ENCODE data around the gene NCR3LG1.

Gene NCR3LG1

GRCh38 chr11:17394743-17395390 lies 43.3 kb downstream of the NCR3LG1 start:
- Histone ChIP-seq H3K27ac (ENCODE audit: low read depth, low read length) (no peak overlapping the region), H3K36me3 (ENCODE audit: control insufficient read depth, insufficient read depth, low read length) (no peaks in the 10 kb centered on the region), H3K9me3 (ENCODE audit: control insufficient read depth, insufficient read depth, low read length) (no peaks in the 10 kb centered on the region), H3K27me3 (ENCODE audit: control insufficient read depth, insufficient read depth, low read length) (no peaks in the 10 kb centered on the region; the same call in 1 of the 2 replicates), H3K9ac (ENCODE audit: low read depth, low read length) (no peak overlapping the region), H3K4me3 (ENCODE audit: low read depth, low read length) (no peak overlapping the region), H3K4me1 (ENCODE audit: control insufficient read depth, insufficient read depth, low read length) (peaks cover 3% of the 10 kb centered on the region; the same call in 1 of the 2 replicates)

DNA sequence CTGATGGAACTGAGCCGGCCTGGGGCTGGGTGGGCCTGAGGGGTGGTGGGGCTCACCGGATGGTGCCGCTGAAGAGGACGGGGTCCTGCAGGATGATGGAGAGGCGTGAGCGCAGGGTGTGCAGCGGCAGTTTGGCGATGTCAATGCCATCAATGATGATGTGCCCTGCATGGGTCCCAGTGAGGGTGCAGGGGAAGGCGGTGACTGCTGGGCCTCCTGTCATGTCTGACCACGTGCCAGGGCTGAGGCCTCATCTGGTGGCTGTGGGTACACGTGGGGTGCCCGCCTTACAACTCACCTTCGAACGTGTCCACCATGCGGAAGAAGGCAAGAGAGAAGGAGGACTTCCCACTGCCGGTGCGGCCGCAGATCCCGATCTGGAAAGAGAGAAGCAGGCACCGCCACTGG lies 44.0 kb downstream of the NCR3LG1 start:
- Histone ChIP-seq H3K9me3 (ENCODE audit: control insufficient read depth, insufficient read depth, low read length) (no peaks in the 10 kb centered on the region), H3K9ac (ENCODE audit: low read depth, low read length) (no peak overlapping the region), H3K27me3 (ENCODE audit: control insufficient read depth, insufficient read depth, low read length) (no peaks in the 10 kb centered on the region), H3K4me1 (ENCODE audit: control insufficient read depth, insufficient read depth, low read length) (no peaks in the 10 kb centered on the region), H3K36me3 (ENCODE audit: control insufficient read depth, insufficient read depth, low read length) (no peaks in the 10 kb centered on the region), H3K27ac (ENCODE audit: low read depth, low read length) (no peak overlapping the region), H3K4me3 (ENCODE audit: low read depth, low read length) (no peak overlapping the region)

DNA sequence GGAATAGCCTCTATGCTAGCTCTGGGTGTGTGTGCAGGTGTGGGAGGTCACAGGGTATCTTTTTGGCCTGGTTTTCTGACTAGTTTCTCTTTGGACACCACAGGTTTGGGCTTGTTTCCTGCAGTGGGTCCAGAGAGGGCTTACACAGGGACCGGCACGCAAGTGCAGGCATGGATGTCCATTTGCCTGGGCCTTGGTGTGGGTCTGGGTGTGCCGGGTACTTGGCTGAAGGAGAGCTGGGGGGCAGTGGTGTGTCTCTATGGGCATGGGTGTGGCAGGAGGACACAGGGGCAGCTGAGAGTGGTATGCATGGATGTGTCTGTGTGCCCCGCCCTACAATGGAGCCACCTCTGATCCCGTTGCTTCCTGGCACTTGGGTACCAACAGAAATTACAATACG lies 44.4 kb downstream of the NCR3LG1 start:
- no peaks in the 10 kb centered on the region for H3K36me3 ChIP-seq (ENCODE audit: control insufficient read depth, insufficient read depth, low read length)
- H3K9me3 ChIP-seq (ENCODE audit: control insufficient read depth, insufficient read depth, low read length) = no peaks in the 10 kb centered on the region
- no peak overlapping the region for H3K27ac ChIP-seq (ENCODE audit: low read depth, low read length)
- no peak overlapping the region for H3K9ac ChIP-seq (ENCODE audit: low read depth, low read length)
- H3K27me3 ChIP-seq (ENCODE audit: control insufficient read depth, insufficient read depth, low read length) = no peaks in the 10 kb centered on the region
- no peak overlapping the region for H3K4me3 ChIP-seq (ENCODE audit: low read depth, low read length)
- no peaks in the 10 kb centered on the region for H3K4me1 ChIP-seq (ENCODE audit: control insufficient read depth, insufficient read depth, low read length)

DNA sequence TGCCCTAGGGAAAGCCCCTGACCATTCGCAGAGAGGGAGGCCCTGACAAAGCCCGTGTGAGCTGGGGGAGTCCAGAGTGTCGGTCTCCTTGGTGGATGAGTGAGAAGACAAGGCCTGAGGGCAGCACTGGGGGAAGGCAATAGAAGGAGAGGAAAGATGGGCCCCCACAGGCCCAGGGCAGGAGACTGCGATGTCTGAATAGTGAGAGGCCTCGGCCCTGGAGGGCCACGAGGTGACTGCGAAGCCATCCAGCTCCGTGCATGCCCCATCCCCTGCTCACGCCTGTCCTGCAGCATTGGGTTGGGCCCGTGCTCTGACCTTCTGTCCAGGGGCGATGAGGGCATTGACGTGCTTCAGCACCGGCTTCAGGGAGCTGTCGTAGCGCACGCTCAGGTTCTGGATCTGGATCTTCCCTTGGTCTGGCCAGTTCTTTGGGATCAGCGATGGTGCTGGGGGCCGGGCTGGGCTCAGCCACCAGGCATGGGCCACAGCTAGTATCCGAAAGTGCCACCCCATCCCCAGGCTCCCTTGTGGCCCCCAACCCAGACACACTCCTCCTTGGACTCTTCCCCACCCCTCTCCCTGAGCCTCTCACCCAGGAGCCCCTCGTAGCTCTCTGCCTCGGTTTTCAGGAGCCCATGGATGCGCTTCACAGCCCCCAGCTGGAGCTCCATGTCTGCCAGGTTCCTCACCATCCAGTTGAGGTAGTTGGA lies 45.2 kb downstream of the NCR3LG1 start:
- Histone ChIP-seq H3K9me3 (ENCODE audit: control insufficient read depth, insufficient read depth, low read length) (no peaks in the 10 kb centered on the region), H3K27ac (ENCODE audit: low read depth, low read length) (no peak overlapping the region), H3K4me1 (ENCODE audit: control insufficient read depth, insufficient read depth, low read length) (no peaks in the 10 kb centered on the region), H3K4me3 (ENCODE audit: low read depth, low read length) (no peak overlapping the region), H3K27me3 (ENCODE audit: control insufficient read depth, insufficient read depth, low read length) (no peaks in the 10 kb centered on the region), H3K36me3 (ENCODE audit: control insufficient read depth, insufficient read depth, low read length) (no peaks in the 10 kb centered on the region), H3K9ac (ENCODE audit: low read depth, low read length) (no peak overlapping the region)

DNA sequence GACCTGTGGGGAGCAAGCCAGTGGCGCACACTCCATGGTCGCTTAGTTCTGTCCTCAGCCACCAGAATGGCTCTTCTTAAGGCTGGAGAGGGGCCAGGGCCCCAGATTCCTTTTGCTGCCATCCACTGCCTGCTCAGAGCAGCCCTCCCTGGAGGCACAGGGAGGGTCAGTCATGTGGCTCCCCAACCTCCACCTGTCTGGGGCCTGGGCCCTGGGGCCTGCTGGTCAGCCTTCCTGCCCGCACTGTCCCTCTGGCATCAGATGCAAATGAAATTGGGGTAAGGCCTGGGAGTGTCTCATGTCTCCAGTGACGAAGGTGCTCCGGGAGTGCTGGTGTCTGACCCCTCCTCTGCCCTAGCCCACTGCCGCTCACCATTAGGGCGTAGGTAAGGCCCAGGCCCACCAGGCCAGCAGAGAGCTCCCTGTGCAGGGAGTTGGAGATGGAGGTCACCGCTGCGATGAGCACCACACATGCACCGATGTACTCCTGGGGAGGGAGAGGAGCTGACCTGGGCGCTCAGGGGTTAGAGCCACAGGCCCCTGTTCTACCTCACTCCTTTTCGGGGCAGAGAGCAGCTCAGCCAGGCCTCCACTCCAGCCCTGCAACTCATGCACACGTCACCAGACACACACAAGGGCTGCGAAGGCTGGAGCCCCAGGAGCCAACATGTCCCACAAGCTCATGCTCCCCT lies 45.9 kb downstream of the NCR3LG1 start:
- no peaks in the 10 kb centered on the region for H3K9me3 ChIP-seq (ENCODE audit: control insufficient read depth, insufficient read depth, low read length)
- H3K27ac ChIP-seq (ENCODE audit: low read depth, low read length) = no peak overlapping the region
- H3K36me3 ChIP-seq (ENCODE audit: control insufficient read depth, insufficient read depth, low read length) = no peaks in the 10 kb centered on the region
- H3K4me3 ChIP-seq (ENCODE audit: low read depth, low read length) = no peak overlapping the region
- no peaks in the 10 kb centered on the region for H3K27me3 ChIP-seq (ENCODE audit: control insufficient read depth, insufficient read depth, low read length)
- no peak overlapping the region for H3K9ac ChIP-seq (ENCODE audit: low read depth, low read length)
- H3K4me1 ChIP-seq (ENCODE audit: control insufficient read depth, insufficient read depth, low read length) = no peaks in the 10 kb centered on the region

GRCh38 chr11:17399236-17399635 lies 47.6 kb downstream of the NCR3LG1 start:
- Histone ChIP-seq H3K36me3 (ENCODE audit: control insufficient read depth, insufficient read depth, low read length) (no peaks in the 10 kb centered on the region), H3K27me3 (ENCODE audit: control insufficient read depth, insufficient read depth, low read length) (no peaks in the 10 kb centered on the region), H3K9ac (ENCODE audit: low read depth, low read length) (no peak overlapping the region), H3K4me3 (ENCODE audit: low read depth, low read length) (no peak overlapping the region), H3K9me3 (ENCODE audit: control insufficient read depth, insufficient read depth, low read length) (no peaks in the 10 kb centered on the region), H3K4me1 (ENCODE audit: control insufficient read depth, insufficient read depth, low read length) (no peaks in the 10 kb centered on the region), H3K27ac (ENCODE audit: low read depth, low read length) (no peak overlapping the region)

GRCh38 chr11:17400048-17400775 lies 48.6 kb downstream of the NCR3LG1 start:
- H3K27ac ChIP-seq (ENCODE audit: low read depth, low read length) = no peak overlapping the region
- H3K36me3 ChIP-seq (ENCODE audit: control insufficient read depth, insufficient read depth, low read length) = no peaks in the 10 kb centered on the region
- no peaks in the 10 kb centered on the region for H3K4me1 ChIP-seq (ENCODE audit: control insufficient read depth, insufficient read depth, low read length)
- H3K27me3 ChIP-seq (ENCODE audit: control insufficient read depth, insufficient read depth, low read length) = no peaks in the 10 kb centered on the region
- no peaks in the 10 kb centered on the region for H3K9me3 ChIP-seq (ENCODE audit: control insufficient read depth, insufficient read depth, low read length)
- H3K4me3 ChIP-seq (ENCODE audit: low read depth, low read length) = no peak overlapping the region
- H3K9ac ChIP-seq (ENCODE audit: low read depth, low read length) = no peak overlapping the region

GRCh38 chr11:17401316-17401715 lies 49.7 kb downstream of the NCR3LG1 start:
- no peak overlapping the region for H3K9ac ChIP-seq (ENCODE audit: low read depth, low read length)
- H3K27ac ChIP-seq (ENCODE audit: low read depth, low read length) = no peak overlapping the region
- no peaks in the 10 kb centered on the region for H3K36me3 ChIP-seq (ENCODE audit: control insufficient read depth, insufficient read depth, low read length)
- no peak overlapping the region for H3K4me3 ChIP-seq (ENCODE audit: low read depth, low read length)
- H3K4me1 ChIP-seq (ENCODE audit: control insufficient read depth, insufficient read depth, low read length) = no peaks in the 10 kb centered on the region; the same call in 1 of the 2 replicates
- H3K27me3 ChIP-seq (ENCODE audit: control insufficient read depth, insufficient read depth, low read length) = no peaks in the 10 kb centered on the region
- H3K9me3 ChIP-seq (ENCODE audit: control insufficient read depth, insufficient read depth, low read length) = no peaks in the 10 kb centered on the region

GRCh38 chr11:17401841-17402240 lies 50.2 kb downstream of the NCR3LG1 start:
- no peaks in the 10 kb centered on the region; the same call in 1 of the 2 replicates for H3K4me1 ChIP-seq (ENCODE audit: control insufficient read depth, insufficient read depth, low read length)
- H3K36me3 ChIP-seq (ENCODE audit: control insufficient read depth, insufficient read depth, low read length) = no peaks in the 10 kb centered on the region
- no peak overlapping the region for H3K9ac ChIP-seq (ENCODE audit: low read depth, low read length)
- no peak overlapping the region for H3K27ac ChIP-seq (ENCODE audit: low read depth, low read length)
- no peak overlapping the region for H3K4me3 ChIP-seq (ENCODE audit: low read depth, low read length)
- no peaks in the 10 kb centered on the region for H3K9me3 ChIP-seq (ENCODE audit: control insufficient read depth, insufficient read depth, low read length)
- no peaks in the 10 kb centered on the region for H3K27me3 ChIP-seq (ENCODE audit: control insufficient read depth, insufficient read depth, low read length)

GRCh38 chr11:17402486-17402885 lies 50.9 kb downstream of the NCR3LG1 start:
- Histone ChIP-seq H3K36me3 (ENCODE audit: control insufficient read depth, insufficient read depth, low read length) (no peaks in the 10 kb centered on the region), H3K9me3 (ENCODE audit: control insufficient read depth, insufficient read depth, low read length) (no peaks in the 10 kb centered on the region), H3K9ac (ENCODE audit: low read depth, low read length) (no peak overlapping the region), H3K27ac (ENCODE audit: low read depth, low read length) (no peak overlapping the region), H3K4me1 (ENCODE audit: control insufficient read depth, insufficient read depth, low read length) (no peaks in the 10 kb centered on the region; the same call in 1 of the 2 replicates), H3K4me3 (ENCODE audit: low read depth, low read length) (no peak overlapping the region), H3K27me3 (ENCODE audit: control insufficient read depth, insufficient read depth, low read length) (no peaks in the 10 kb centered on the region)
